Measurements from ENCODE around the gene IL2RA.
"Not testable (repeated sequence)": the region's sequence is repeated elsewhere in the genome, so short reads cannot be mapped to it uniquely, and the experiment has no call there.

Gene IL2RA

DNA sequence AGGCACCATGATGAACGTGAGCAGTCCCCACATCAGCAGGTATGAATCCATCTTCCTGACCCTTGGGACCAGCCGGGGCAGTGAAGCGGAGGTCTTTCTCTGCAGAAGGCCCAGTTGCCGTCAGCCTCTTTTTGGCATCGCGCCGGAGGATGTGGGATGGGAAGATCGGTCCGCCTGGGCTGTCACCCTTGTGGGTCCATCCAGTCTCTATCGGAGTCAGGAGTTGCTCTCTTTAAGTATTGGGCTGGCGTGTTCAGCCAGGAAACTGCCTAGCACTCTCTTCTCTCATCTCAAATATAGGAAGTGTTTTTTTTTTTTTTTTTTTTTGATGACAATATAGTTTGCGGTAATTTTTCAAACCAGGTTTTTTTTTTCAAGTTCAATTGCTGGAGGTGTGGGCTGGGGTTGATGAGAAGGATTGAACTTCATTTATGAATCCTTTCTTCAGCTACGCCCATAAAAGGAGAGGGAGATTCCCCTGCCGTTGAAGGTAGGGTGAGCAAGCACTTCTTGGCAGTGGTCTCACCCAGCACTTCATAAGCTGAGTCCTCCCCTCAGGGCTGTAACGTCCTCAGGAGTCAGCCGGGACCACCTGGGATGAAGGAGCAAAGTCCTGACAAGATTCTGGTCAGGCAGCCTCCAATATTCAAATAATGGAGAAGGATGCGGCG lies at the start of gene IL2RA:
IL2RA (minus strand) TSS at position 267 of the 671 bp plus-strand sequence; CDS start at position 51, 216 bp downstream.
- no peak for DNase-seq

DNA sequence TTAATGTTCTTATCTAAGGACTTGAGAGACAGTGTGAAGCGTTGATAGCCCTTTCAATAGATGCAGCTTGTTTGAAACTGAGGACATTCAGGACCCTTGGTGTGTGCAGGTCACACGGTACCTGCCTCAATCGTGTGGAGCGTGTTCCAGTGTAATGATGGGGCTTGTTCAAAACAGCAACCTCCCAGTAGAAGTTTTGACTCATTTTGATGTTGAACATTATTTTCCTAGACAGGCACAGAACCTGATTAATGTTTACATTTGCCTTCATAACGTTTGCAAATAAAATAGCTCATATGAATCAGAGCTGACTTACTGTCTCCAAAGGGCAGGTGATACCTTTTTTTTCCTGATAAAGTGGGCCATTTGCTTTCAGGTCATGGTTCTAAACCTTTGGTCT lies 48.0 kb upstream of the IL2RA start:
- no peak for DNase-seq

DNA sequence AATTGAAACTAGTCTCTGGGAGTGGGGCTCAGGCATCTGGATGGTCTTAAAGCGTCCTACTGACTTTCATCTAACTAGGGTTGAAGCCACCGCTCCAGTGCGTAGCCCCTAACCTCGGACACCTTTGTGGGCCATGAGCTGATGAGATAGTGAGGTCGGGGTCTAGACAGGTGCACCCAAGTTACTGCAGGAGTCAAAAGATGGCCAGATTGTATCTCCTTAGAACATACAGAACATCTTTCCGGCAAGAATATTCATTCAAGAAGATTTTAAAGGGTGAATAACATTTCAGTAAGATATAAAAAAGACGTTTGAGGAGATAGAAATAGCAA lies 47.2 kb upstream of the IL2RA start:
- DNase-seq: no peak

DNA sequence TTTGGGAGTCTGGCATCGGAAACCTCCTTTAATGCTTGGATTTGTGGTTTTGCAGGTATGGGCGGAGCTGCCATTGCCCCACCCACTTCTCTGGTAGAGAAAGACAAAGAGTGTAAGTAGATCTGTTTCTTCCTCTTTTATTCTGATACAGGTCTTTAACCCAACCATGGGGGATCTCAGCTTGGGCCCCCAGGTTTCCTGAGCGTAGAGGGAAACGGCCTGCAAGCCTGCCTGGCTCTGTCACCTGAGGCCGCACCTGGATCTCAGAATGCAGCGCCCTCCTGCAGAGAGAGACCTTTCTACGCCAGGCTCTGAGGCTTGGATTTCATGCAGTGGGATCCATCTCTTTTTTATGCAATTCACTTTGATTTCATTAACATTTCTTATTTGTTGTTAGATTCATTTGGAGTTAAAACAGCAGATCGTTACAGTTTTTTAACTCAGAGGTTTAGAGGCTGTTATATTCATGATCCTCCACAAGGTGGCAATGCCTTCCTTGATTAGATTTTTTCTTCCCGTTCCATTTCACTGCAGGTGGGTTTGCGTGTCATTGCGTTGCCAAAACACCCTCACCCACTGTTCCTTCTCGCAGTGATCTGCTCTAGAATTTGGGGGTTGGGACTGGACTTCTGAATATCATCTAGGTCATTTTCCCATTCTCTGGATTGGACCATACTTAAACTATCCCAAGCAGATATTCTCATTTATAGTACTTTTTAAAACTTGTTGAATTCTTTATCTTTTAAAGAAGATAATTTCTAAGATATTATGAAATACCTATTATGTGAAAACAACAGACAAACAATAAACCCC lies 46.7 kb upstream of the IL2RA start:
- DNase-seq: peak in 1 of 2 experiments; percentile 18

DNA sequence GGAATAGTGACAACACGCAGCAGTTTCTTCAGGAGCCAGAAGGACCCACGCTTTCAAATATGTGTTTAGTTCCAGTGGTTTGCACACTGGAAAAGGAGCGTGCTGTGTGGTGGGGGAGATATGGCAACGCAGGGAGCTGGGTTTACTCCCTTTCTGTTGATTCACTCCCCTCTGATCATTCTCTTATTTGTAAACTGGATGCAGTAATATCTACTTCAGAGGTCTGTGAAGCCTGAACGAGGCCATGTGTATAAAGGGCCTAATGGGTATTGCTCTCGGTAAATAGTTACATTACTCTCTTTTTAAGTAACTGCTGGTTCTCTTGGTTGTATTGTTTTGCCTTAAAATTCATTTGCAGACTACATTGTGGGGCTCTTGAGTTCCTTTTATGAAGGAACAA lies 45.9 kb upstream of the IL2RA start:
- no peak for DNase-seq

DNA sequence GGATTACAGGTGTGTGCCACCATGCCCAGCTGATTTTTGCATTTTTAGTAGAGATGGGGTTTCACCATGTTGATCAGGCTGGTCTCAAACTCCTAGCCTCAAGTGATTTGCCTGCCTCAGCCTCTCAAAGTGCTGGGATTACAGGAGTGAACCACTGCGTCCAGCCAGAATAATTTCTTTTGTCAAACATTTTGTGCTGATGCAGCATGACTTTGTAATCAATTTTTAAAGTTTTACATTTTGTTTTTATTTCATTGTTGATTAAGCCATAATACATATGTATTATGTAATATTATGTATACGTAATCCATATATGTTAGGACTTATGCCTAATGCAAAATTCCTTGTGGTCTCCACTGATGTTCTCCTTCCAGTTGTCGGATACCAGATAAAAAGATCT lies 45.4 kb upstream of the IL2RA start:
- not testable (repeated sequence) for DNase-seq

DNA sequence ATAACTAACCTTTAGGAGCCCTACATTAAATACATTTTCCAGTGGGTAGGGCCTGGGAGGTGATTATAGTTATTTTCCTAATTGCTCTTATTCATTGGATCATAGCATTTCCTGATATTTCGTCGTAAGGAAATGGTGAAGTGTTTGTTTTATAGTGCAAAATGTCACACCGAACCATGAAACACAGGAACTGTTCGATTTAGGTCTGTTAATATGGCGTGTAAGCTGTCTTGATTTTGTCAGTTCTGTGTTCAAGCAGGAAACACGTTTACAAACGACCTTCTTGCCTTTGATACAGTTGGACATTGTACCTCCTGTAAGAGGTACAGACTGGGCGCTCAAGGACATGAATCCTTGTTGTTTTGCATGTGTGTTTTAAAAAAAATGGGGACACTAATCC lies 41.4 kb upstream of the IL2RA start:
- no peak for DNase-seq

DNA sequence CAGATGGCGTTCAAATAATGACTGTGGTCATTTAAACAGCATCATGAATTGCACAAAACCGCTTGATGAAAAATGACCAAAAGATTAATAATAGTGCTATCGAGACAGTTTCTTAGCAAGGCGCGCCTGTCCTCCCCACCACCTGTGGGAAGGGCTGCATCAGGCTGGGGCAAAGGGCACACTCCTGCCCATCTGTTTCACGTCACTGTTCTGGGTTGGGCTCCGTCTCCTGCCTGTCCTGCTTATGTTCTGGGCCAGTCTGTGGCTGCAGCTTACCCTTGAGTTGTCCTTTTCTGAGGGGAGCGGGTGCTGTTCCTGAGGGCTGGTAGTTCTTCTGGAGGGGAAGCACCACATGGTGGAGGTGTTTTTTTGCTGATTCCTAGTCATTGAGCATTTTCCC lies 40.0 kb upstream of the IL2RA start:
- no peak for DNase-seq

DNA sequence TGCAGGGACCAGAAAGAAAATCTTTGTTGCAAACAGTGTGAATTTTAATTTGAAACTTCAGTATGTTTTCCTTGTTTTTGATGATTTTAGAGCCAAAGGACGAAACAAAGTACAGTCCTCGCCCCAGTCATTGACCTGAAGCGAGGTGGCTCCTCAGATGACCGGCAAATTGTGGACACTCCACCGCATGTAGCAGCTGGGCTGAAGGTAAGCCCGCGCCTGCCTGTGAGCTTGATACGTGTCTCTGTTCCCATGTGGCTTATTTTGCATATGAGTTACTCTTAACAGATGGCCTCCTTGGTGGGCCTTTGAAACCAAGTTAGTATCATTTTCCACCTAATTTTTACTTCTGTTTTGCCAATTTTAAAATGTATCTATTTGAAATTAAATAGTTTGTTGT lies 39.0 kb upstream of the IL2RA start:
- DNase-seq: no peak

DNA sequence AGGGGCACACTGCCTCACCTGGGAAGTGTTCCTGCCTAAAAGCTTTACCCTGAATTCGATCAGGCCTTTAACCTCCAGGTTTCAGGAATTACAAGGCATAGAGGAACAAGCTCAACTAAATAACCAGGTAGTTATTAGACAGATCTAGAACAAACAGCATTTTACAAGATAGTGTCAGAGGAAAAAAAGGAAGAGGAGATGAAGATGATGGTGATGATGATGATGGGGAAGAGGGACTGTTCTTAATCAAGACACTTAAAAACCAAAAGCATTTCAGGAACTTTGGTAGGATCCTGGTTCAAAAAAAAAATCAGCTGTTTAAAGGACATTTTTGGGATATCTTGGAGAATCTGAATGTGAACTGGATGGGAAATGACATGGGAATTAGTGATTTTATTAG lies 38.2 kb upstream of the IL2RA start:
- DNase-seq: no peak

DNA sequence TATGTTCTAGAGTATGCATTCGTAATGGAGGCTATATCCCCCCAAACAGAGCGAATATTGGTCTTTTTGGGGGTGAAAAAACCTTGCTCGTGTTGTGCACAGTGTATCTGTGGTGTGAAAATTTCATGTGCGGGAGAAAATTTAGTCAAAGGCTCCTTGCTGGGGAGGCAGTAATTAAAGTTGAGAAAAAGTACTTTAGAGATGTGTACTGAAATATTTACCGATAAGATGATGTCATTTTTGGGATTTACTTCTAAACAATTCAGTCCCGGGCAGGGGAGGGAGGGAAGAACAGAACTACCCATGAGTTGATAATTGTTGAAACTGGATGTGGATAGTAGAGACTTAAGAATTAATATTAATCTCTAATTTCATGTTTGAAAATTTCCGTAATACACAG lies 36.0 kb upstream of the IL2RA start:
- DNase-seq: no peak

DNA sequence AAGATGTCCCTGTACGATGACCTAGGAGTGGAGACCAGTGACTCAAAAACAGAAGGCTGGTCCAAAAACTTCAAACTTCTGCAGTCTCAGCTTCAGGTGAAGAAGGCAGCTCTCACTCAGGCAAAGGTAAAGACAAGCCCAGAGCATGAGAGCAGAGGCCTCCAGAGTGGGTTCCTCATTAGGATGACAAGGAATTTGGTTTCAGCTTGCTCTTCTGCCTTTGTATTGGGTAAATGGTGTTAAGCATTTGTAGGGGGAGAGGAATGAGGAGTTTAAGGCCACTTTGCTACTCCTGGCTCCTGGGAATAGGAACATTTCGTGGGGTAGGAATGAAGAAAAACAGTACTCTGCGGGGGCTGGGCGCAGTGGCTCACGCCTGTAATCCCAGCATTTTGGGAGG lies 34.9 kb upstream of the IL2RA start:
- DNase-seq: no peak

DNA sequence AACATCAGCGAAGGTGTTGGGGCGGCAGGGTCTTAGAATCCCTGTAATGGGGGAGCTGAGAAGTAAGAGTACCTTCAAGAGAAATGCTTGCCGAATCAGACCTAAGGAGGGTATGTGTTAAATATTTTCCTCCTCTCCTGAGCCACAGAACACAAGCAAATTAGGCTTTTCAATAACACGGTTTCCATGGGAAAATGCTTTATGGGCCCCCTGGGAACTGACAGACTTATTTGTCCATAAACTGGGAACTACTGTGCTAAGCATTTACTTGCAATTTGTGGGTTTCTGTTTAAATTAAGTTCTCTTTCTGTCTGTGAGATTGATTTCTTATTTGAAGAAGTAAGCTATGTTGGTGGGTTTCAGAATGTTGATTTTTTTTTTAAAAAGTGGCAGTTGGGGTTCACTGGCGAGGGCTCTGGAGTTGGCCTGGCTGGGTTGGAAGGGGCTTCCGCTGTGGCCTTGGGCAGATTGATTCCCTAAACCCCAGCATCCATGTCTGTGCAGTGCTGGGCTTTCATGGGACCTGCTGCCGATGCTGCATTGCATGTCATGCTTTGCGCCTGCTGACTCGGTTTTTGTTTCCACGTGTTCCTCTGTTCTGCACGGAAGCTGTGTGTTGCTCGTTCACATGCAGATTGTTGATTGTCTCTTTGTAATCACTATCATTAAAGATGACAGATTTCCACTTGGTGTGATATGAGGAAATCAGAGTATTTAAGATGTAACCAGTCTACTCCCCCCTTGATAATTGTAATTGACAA lies 33.8 kb upstream of the IL2RA start:
- no peak for DNase-seq

DNA sequence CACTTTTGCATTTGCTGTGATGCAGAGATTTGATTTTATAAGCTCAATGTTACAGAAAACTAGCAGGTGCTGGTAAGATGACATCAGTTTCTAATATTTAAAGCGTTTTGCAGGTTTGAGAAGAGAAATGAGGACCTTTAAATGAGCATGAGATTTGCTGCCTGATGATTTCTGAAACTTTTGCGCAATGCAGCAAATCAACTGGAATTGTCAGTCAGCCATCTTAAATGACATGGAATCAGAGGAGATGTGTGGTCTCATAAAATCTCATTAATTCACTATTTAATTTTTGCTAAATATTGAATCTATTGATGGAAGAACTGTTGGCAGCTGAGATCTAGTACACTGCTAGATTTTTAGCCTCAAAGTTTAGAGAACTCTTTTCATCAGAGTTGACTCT lies 30.6 kb upstream of the IL2RA start:
- DNase-seq: no peak

DNA sequence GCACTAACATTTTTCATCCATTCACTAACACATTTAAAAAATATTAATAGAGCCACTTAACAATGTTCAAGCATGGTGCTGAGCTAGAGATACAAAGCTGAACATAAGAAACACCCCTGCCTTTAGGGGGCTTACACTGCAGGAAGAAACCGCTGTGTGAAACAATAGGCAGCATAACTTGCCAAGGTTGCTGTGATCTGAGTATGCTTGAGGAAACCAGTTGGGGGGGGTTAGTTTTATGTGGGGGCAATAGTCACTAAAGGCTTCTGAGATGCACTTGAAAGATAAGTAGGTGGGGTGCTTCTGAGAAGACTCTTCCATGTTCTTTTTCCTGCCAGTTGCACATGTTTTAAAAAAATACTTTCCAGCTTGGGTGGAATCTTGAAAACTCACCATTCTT lies 29.5 kb upstream of the IL2RA start:
- no peak for DNase-seq

DNA sequence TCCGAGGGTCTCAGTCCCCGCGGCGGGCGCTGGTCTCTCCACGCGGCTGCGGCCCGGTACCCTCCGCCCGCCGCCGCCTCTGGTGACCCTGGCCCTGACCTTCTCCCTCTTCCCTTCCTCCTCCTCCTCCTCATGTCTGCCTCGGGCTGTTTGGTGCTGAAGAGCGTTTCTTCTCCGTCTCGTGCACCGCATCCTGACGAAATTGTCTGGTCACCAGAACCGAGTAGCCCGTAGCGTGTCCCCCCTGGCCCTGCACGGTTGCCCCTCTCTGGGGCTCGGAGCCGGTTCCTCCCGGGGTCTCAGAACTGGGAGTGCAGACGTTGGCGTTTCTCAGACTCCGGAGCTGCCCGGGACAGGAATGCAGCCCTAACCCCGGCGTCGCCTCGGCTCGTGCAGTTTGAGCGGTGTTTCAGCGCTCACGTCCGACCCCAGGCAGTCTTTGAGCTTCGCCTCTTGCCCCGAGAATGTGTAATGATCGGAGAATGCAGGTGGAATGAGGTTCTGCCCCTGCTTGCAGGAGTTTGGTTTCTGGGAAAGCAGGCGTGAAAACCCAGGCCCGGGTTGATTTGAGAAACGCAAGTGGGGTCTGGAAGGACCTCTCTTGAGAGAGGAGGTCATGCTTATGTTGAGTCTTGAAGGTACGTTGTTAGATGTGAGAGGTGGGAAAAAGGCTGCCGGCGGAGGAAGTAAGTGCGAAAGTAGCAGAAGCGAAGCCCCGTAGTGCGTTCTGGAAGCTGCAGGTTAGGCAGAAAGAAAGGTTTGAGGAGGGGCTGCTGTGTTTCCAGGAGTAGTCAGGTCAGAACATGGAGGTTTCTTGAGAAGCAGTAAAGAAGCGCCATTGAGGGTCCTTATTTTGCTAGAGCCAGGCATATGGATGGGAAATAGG lies 27.4 kb upstream of the IL2RA start:
- DNase-seq: no peak

DNA sequence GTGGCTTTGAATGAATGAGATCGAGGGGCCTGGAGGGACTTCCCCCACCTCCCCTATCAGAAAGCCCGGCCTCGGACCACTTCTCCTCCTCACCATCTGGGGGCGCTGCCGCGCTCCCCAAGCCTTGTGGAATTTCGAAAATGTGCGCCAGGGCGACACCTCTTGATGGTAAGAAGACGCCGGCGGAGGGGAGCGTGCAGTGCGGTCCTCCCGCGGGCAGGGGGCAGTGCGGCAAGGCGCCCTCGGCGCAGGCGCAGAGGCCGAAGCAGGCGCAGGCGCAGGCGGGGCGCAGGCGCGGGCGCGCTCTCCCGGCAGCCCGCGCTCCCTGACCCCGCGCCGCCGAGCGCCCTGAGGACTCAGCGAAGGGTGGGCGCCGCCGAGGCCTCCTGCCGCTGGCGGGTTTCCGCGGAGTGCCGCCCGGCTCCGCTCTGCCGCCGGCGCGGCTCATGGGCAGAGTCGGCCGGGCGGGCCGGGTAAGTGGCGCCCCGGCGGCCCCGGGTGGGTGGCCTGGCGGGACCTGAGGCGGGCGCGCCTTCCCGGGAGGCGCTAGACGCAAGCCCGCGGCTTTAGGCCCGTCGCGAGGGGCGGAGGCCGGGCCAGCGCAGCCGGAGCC lies 26.7 kb upstream of the IL2RA start, which contains the start of gene RBM17:
RBM17 (plus strand) TSS at position 314 of the 613 bp plus-strand sequence. CDS start 8,032 bp downstream, outside the sequence.
- DNase-seq: peak; percentile 55 to 79

DNA sequence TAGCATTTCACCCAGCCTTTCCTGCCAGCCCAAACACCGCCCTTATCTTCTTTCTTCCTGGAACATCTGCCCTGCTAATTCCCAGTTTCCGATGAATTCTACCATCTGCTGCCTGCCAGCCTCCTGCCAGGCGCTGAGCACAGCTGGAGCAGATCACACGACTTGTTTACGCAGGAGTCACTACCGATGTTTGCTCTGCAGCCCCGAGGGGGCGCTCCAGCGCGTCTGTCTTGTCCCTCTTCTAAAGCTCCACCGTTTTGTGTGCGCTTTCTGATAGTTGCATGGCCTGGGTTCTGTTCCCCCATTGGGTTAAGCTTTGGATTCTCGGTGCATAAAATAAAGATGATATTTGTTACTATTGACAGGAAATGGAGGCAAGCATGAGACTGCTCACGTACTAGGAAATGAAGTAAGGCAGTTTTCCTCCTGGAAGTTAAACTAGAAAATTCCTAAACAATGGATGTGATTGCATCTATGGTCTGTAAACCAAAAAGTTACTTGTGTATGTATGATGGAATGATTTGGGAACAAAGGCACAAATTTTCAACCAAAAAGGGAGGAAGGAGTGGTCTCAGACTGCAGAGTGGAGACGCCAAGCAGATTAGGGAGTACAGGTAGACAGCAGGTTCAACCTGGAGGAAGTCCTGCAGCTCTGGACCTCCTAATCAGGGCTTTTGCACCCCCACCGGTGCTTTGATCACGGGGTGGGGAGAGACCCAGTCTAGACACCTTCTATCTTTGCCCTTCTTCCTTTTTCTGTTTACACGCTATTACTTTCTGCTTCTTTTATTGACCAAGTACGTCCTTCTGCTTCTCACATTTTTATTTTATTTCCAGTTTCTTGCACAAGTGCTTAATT lies 24.4 kb upstream of the IL2RA start:
- DNase-seq: peak in 1 of 2 experiments; percentile 58

DNA sequence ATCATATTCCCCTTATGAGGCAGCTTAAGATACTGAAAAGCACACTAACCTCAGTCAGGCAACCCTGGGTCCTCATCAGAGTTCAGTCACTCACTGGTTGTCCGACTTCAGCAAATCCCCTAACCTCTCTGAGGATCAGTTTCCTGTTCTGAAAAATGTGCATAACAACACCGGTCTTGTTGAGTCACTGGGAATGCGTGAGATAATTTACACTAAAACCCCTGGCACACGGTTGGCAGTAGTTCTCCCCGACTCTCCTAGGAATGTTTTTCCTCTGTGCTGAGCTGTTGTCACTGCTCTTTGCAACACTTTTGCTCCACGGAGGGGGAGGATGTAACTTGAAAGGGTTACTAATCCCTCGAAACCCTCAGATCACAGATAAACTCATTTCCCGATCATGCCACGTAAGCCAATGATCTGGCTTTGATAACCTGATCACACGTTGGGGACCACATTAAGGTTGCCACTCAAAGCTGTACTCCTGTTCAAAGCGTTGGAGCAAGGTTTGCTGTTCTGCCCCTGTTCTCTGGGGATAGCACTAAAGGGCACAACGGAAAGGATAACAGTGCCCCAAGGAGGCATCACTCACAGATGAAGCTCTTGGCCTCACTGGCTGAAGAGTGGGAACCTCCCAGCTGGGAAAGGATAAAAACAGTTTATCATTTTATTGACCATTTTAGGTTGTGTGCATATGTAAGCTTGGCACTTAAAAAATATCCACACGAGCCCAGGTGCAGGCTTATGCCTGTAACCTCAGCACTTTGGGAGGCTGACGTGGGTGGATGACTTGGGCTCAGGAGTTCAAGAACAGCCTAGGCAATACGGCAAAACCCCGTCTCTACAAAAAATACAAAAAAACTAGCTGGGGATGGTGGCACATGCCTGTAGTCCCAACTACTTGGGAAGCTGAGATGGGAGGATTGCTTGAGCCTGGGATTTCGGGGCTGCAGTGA lies 21.6 kb upstream of the IL2RA start:
- no peak for DNase-seq
